Calu3 (cell line): ENCODE measurements around the gene FAM167B. TPM values are rescaled to one million over a fixed set of nuclear protein-coding genes. Genes with fewer than 3 reads are reported as not detected.

Experiments
- BruUV-seq: library from RNA; stranded (reverse); fragments of 400-500 nt; replicated peaks from 2 replicates; lab custom pipeline; 2021; lab: Mats Ljungman, UMichigan
- CTCF ChIA-PET: fragments of 300-600 bp; sonication (Branson Sonifier 250); formaldehyde crosslinking; loops from one replicate; lab custom pipeline; 2022; ENCODE audit warnings: antibody characterized with exemption; lab: Charles Lee
- DNase-seq: peaks from one replicate; pipeline ENCODE4 v3.0.0; 2022
- H3K27ac Mint-ChIP-seq: one replicate; pipeline ENCODE4 v1.8.0; 2022; ENCODE audit warnings: mixed read lengths; ENCODE audit not compliant: unreplicated experiment
- H3K27me3 Mint-ChIP-seq: one replicate; pipeline ENCODE4 v1.8.0; 2022; ENCODE audit warnings: mixed read lengths; ENCODE audit not compliant: unreplicated experiment
- H3K36me3 Mint-ChIP-seq: one replicate; pipeline ENCODE4 v1.8.0; 2022; ENCODE audit warnings: mild to moderate bottlenecking, moderate library complexity, mixed read lengths; ENCODE audit not compliant: insufficient read depth, unreplicated experiment
- H3K4me1 Mint-ChIP-seq: one replicate; pipeline ENCODE4 v1.8.0; 2022; ENCODE audit warnings: mild to moderate bottlenecking, low read depth, mixed read lengths; ENCODE audit not compliant: unreplicated experiment
- H3K4me3 Mint-ChIP-seq: one replicate; pipeline ENCODE4 v1.8.0; 2022; ENCODE audit warnings: mild to moderate bottlenecking, low read depth, moderate library complexity, mixed read lengths; ENCODE audit not compliant: unreplicated experiment
- H3K9me3 Mint-ChIP-seq: one replicate; pipeline ENCODE4 v1.8.0; 2022; ENCODE audit warnings: low read depth, mixed read lengths; ENCODE audit not compliant: unreplicated experiment
- CTCF ChIP-seq: fragments of 200-600 bp; IDR thresholded peaks from one replicate; pipeline ENCODE4 v1.8.0; 2022; ENCODE audit warnings: antibody characterized with exemption; ENCODE audit not compliant: unreplicated experiment
- intact Hi-C: fragments of 100-400 bp; cut with micrococcal nuclease; formaldehyde crosslinking; loops from one replicate; pipeline ENCODE4 v1.10.0; 2022; ENCODE audit not compliant: unreplicated experiment
- total RNA-seq: library from RNA; stranded (reverse); gene quantifications from 2 replicates; pipeline ENCODE4 v1.2.3, GENCODE V29; 2022

The FAM167B gene
- total RNA-seq, 1 experiment from 2014 or later, result 1.8 TPM

DNA sequence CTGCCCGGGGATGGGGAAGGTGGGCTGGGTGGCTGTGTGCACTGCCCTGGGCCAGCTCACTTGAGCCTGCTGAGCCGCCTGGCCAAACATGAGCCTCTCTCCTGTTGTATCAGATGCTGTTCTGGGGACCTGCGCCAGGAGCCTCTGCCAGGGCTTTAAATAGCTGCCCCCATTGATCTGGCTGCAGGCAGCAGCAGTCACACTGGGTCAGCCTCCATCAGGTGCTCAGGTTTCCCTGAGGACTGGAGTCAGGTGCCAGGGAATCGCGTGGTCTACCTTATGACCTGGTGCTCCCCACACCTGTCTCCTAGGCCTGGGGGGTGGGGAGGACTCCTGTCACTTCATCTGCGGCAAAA, 47.3 kb upstream of the FAM167B start:
- Mint-ChIP-seq H3K36me3 (peaks cover 65% of the 10 kb centered on the region), H3K27ac (peak overlapping the region; percentile 59), H3K4me3 (peak overlapping the region; percentile 78), H3K4me1 (peaks cover 16% of the 10 kb centered on the region), H3K27me3 (no peaks in the 10 kb centered on the region), H3K9me3 (no peaks in the 10 kb centered on the region)
- DNase-seq, result no peak
- BruUV-seq, result no TSS peak
- intact Hi-C loops, result no loop called here
- no peak for TF ChIP-seq CTCF
- CTCF ChIA-PET, result interaction anchor here (0.6 kb wide), 2 partner anchors 76 to 79 kb away, joined by 3 to 4 read pairs; no protein-coding TSS in a partner anchor

DNA sequence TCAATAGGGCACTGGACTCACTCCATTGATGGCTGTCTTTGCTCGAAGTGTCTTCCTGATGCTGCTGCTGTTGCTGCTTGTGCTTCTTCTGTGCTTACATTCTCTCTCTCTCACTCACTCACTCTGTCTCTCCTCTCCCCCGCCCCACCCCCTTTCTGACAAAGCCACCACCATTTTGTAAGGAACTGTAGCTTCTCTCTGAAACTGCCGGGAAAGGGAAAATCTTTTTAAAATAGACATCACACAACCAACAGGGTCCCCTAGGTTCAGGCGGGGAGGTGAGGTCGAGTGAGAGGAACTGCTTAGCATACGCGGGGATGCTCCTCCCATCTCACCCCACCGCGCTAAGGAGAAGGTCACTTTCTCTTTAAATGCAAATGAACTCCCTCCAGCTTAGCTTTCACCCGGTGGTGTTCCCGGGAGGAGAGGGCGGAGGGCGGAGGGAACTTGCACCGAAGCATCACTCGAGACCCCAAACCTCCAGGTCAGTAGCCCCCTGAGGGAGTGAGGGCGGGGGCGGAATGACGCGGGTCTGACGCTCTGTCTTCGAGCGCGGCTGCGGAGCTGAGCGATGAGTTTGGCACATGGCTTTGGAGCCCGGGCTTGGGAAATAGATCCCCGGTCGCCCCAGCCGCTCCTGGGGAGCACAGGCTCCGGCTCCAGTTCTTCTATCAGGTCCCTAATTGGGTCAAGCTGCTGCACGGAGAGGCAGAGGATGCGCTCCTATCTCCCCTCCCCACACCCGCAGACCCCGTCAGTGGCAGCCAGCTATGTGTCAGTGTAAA, 46.6 kb upstream of the FAM167B start, which contains the start of gene CCDC28B:
TSS of gene CCDC28B (plus strand) at position 370 of the 785 bp plus-strand sequence. CDS start 1,341 bp downstream, outside the sequence.
- peak; percentile 31 for DNase-seq
- Mint-ChIP-seq H3K27me3 (no peaks in the 10 kb centered on the region), H3K36me3 (peaks cover 67% of the 10 kb centered on the region), H3K4me1 (peaks cover 16% of the 10 kb centered on the region), H3K4me3 (peak within 1 kb of the TSS; percentile 78), H3K27ac (peak within 1 kb of the TSS; percentile 78), H3K9me3 (no peaks in the 10 kb centered on the region)
- intact Hi-C loops, result no loop called here
- no peak for TF ChIP-seq CTCF
- CTCF ChIA-PET, result interaction anchor here (0.6 kb wide), 1 partner anchor 80 kb away, joined by 4 read pairs; no protein-coding TSS in a partner anchor
- no TSS peak for BruUV-seq

DNA sequence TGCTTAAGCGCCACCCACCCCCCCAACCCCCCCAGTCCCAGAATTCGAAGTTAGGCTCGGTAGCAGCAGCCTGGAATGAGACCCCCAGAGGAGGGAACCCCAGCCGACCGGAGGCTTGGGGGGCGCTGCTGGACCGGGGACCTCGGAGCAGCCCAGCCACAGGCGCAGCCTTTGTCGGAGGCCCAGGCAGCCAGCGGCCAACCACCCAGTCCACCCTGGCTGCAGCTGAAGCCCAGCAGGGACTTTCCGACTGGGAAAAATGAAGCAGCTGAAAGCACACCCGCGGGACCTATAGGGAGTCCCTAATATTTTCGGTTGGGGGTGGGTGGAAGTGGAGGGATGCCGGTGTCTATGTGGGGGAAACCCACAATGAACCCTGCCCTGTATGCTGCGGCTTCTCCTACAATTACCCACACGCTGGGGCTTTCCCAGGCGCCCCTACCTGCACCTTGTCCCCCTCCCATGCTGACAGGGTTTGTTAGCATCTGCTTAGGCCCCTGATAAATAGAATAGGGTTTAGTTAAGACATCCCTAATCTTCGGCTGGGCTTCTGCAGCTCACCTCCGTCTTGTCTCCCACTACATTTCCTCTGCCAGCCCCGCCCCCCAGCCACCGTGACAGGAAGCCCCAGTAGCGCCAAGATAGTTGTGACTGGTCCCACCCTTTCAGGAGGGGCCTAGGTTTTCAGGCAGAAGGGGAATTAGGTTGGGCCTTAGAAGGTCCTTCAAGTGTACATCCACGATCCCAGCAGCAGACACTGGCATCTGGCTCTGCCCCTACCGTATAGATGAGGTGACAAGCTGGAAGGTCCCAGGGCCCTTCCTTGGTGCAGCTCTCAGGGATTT, 45.8 kb upstream of the FAM167B start:
- Mint-ChIP-seq H3K4me1 (peaks cover 16% of the 10 kb centered on the region), H3K27ac (peak overlapping the region; percentile 78), H3K9me3 (no peaks in the 10 kb centered on the region), H3K27me3 (no peaks in the 10 kb centered on the region), H3K36me3 (peaks cover 67% of the 10 kb centered on the region), H3K4me3 (peak overlapping the region; percentile 78)
- CTCF ChIA-PET, result no interaction called here
- intact Hi-C loops, result no loop called here
- no TSS peak for BruUV-seq
- no peak for TF ChIP-seq CTCF
- peak; percentile 57 for DNase-seq

DNA sequence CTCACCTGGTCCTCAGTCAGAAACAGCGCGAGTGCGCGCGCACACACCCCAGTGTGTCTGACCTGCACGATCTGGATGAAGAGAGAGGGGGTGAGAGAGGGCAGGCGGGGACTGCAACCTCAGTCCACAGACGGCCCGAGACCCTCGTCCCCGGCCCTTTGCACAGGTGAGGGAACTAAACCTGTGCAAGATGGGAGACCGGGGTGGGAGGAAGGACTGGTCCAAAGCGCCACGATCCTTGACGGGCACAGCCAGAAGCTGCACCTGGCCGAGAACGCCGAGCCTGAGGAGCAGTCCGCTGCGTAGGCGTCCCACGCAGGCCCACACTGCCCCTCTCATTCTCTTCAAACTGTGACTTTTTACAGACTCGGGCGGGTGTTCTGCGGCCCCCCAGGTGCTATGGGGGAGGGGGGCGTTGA, 42.1 kb upstream of the FAM167B start:
- CTCF ChIA-PET, result interaction anchor here (0.6 to 0.7 kb wide), 2 partner anchors 27 to 142 kb away, joined by 3 read pairs; no protein-coding TSS in a partner anchor
- H3K9me3 Mint-ChIP-seq, result no peaks in the 10 kb centered on the region

More for the DNA sequence above, 42.1 kb upstream of the FAM167B start:
- intact Hi-C loops, result no loop called here
- peak overlapping the region; percentile 86 for H3K27ac Mint-ChIP-seq
- DNase-seq, result peak; percentile 13
- H3K36me3 Mint-ChIP-seq, result peaks cover 70% of the 10 kb centered on the region
- H3K27me3 Mint-ChIP-seq, result no peaks in the 10 kb centered on the region
- BruUV-seq, result no TSS peak
- TF ChIP-seq CTCF, result no peak
- peak overlapping the region; percentile 86 for H3K4me3 Mint-ChIP-seq
- H3K4me1 Mint-ChIP-seq, result peaks cover 25% of the 10 kb centered on the region
